Gastrocnemius medialis (tissue), 4 donors: ENCODE results near the gene ST6GALNAC4.

ENCODE experiments used
- CTCF ChIP-seq, 5 experiments: fragments of 450-650 bp in 3 of 5; fragments of 200-600 bp in 2 of 5; sonication (generic) in 2 of 5; IDR thresholded peaks in 4 of 5; conservative IDR thresholded peaks in 1 of 5; 1 replicate in 4 of 5; 2 replicates in 1 of 5; pipeline ENCODE4 v1.5.1; 2016 to 2019; ENCODE audit warnings: antibody characterized with exemption in 5 of 5, mild to moderate bottlenecking in 3 of 5, moderate library complexity in 3 of 5
- POLR2A ChIP-seq, 2 donors: fragments of 450-650 bp; IDR thresholded peaks; one replicate each; pipeline ENCODE4 v1.6.1; 2017; ENCODE audit warnings: antibody characterized with exemption in 2 of 2, mild to moderate bottlenecking in 2 of 2, moderate library complexity in 2 of 2

- no peak for TF ChIP-seq CTCF (IDR thresholded peaks at IDR 0.05 in 4 of 5, conservative IDR thresholded peaks at IDR 0.05 in 1 of 5)
- no peak for TF ChIP-seq POLR2A (IDR thresholded peaks at IDR 0.05)
Measured at GRCh38 chr9:127876764-127877562, 39.9 kb downstream of the ST6GALNAC4 start.
